ENCODE results near the gene RASL10A.

Gene RASL10A

DNA sequence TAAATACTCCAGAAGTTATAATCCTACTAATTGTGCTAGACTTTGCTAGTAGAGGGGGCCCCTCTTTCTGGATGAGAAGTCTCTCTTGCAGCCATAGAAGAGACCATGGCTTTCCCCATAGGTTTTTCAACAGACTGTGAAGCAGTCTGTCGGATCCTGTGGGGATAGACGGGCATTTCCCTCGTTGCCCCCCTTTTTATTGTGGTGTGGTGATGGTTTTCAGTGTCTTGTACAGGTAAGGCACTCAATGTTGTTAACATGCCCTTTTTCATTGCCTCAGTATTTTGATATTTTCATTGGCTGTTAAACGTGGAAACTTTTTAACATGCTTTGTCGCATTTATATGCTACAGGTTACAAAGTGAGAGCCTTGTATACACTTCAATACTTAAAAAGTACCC lies 25.4 kb downstream of the RASL10A start:
- H3F3A ChIP-seq (ENCODE audit: low read depth): no peaks in the 10 kb centered on the region; the same call in 1 of the 2 replicates
- peaks cover 72% of the 10 kb centered on the region for H4K20me1 ChIP-seq (ENCODE audit: insufficient read depth, low read length, poor library complexity, severe bottlenecking)
- H3K9ac ChIP-seq (ENCODE audit: low read depth, low read length, poor library complexity, severe bottlenecking): no peak overlapping the region
- no peak overlapping the region for H3K4me2 ChIP-seq (ENCODE audit: low read depth, low read length, poor library complexity, severe bottlenecking)
- H3K79me2 ChIP-seq (ENCODE audit: insufficient read depth, low read length): peaks cover 79% of the 10 kb centered on the region
- no peaks in the 10 kb centered on the region for H3K27me3 ChIP-seq (ENCODE audit: insufficient read depth, low read length, poor library complexity, severe bottlenecking)
- H3K4me1 ChIP-seq (ENCODE audit: insufficient read depth, low read length, poor library complexity, severe bottlenecking): no peaks in the 10 kb centered on the region
- no peaks in the 10 kb centered on the region for H3K9me3 ChIP-seq (ENCODE audit: insufficient read depth, low read depth, low read length)
- TF ChIP-seq EZH2phosphoT487 (IDR thresholded peaks at IDR 0.05; ENCODE audit: borderline replicate concordance) (no peak), CTCF (conservative IDR thresholded peaks at IDR 0.05; ENCODE audit: low read length) (no peak)
- H3K36me3 ChIP-seq (ENCODE audit: insufficient read depth, low read length): peaks cover 99% of the 10 kb centered on the region
- no peak overlapping the region for H2AFZ ChIP-seq (ENCODE audit: low read length)
- H3K9me2 ChIP-seq (replicated peaks; ENCODE audit: low read depth, low read length): no peaks in the 10 kb centered on the region
- no peak overlapping the region for H3K4me3 ChIP-seq (ENCODE audit: low read length, poor library complexity, severe bottlenecking)

DNA sequence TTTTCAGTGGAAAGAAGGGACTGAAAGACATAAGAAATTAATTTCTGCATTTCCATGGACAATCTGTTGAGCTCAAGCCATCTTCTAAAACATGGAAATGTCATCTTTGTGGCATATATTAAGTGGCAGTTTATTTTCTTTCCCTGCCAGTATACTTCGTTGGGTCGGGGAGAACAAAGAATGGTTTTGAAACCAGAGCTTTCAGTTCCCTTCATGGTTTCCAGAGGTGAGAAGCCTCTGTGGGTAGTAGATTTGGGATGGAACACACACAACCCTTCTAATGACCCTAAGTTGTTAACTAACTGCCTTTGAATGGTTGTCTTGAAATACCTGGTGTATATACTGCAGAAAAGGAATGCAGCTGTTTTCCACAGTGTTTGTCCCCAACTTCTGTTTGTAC lies 26.7 kb downstream of the RASL10A start:
- no peak overlapping the region for H2AFZ ChIP-seq (ENCODE audit: low read length)
- H3K4me2 ChIP-seq (ENCODE audit: low read depth, low read length, poor library complexity, severe bottlenecking): no peak overlapping the region
- H3K27me3 ChIP-seq (ENCODE audit: insufficient read depth, low read length, poor library complexity, severe bottlenecking): no peaks in the 10 kb centered on the region
- H3K4me1 ChIP-seq (ENCODE audit: insufficient read depth, low read length, poor library complexity, severe bottlenecking): no peaks in the 10 kb centered on the region
- no peak for TF ChIP-seq CTCF (conservative IDR thresholded peaks at IDR 0.05; ENCODE audit: low read length)
- TF ChIP-seq EZH2phosphoT487 (IDR thresholded peaks at IDR 0.05; ENCODE audit: borderline replicate concordance): no peak
- peaks cover 99% of the 10 kb centered on the region for H3K36me3 ChIP-seq (ENCODE audit: insufficient read depth, low read length)
- H3K9me3 ChIP-seq (ENCODE audit: insufficient read depth, low read depth, low read length): no peaks in the 10 kb centered on the region
- no peaks in the 10 kb centered on the region; the same call in 1 of the 2 replicates for H3F3A ChIP-seq (ENCODE audit: low read depth)
- no peak overlapping the region for H3K9ac ChIP-seq (ENCODE audit: low read depth, low read length, poor library complexity, severe bottlenecking)
- H3K4me3 ChIP-seq (ENCODE audit: low read length, poor library complexity, severe bottlenecking): no peak overlapping the region
- H3K79me2 ChIP-seq (ENCODE audit: insufficient read depth, low read length): peaks cover 87% of the 10 kb centered on the region
- H4K20me1 ChIP-seq (ENCODE audit: insufficient read depth, low read length, poor library complexity, severe bottlenecking): peaks cover 81% of the 10 kb centered on the region
- no peaks in the 10 kb centered on the region for H3K9me2 ChIP-seq (replicated peaks; ENCODE audit: low read depth, low read length)

- H4K20me1 ChIP-seq (ENCODE audit: insufficient read depth, low read length, poor library complexity, severe bottlenecking): peaks cover 85% of the 10 kb centered on the region
- H3F3A ChIP-seq (ENCODE audit: low read depth): no peaks in the 10 kb centered on the region
- H3K9me2 ChIP-seq (replicated peaks; ENCODE audit: low read depth, low read length): no peaks in the 10 kb centered on the region
- no peak overlapping the region for H2AFZ ChIP-seq (ENCODE audit: low read length)
- H3K4me3 ChIP-seq (ENCODE audit: low read length, poor library complexity, severe bottlenecking): no peak overlapping the region
- peaks cover 94% of the 10 kb centered on the region for H3K36me3 ChIP-seq (ENCODE audit: insufficient read depth, low read length)
- H3K4me1 ChIP-seq (ENCODE audit: insufficient read depth, low read length, poor library complexity, severe bottlenecking): no peaks in the 10 kb centered on the region
- no peak overlapping the region for H3K4me2 ChIP-seq (ENCODE audit: low read depth, low read length, poor library complexity, severe bottlenecking)
- no peak overlapping the region for H3K9ac ChIP-seq (ENCODE audit: low read depth, low read length, poor library complexity, severe bottlenecking)
- H3K79me2 ChIP-seq (ENCODE audit: insufficient read depth, low read length): peaks cover 93% of the 10 kb centered on the region
- no peaks in the 10 kb centered on the region for H3K9me3 ChIP-seq (ENCODE audit: insufficient read depth, low read depth, low read length)
- H3K27me3 ChIP-seq (ENCODE audit: insufficient read depth, low read length, poor library complexity, severe bottlenecking): no peaks in the 10 kb centered on the region
- TF ChIP-seq EZH2phosphoT487 (IDR thresholded peaks at IDR 0.05; ENCODE audit: borderline replicate concordance): no peak
- TF ChIP-seq CTCF (conservative IDR thresholded peaks at IDR 0.05; ENCODE audit: low read length): no peak
Observed at GRCh38 chr22:29284196-29284595, 31.3 kb downstream of the RASL10A start.
